HG03045 (cell line): ENCODE results near the gene EPB41L1.

Experiments used
- ATAC-seq: cut with Tn5 transposase; IDR thresholded peaks from one replicate; pipeline ENCODE4 v1.9.1; 2021; ENCODE audit warnings: mild to moderate bottlenecking, moderate library complexity; ENCODE audit not compliant: unreplicated experiment

The EPB41L1 gene

DNA sequence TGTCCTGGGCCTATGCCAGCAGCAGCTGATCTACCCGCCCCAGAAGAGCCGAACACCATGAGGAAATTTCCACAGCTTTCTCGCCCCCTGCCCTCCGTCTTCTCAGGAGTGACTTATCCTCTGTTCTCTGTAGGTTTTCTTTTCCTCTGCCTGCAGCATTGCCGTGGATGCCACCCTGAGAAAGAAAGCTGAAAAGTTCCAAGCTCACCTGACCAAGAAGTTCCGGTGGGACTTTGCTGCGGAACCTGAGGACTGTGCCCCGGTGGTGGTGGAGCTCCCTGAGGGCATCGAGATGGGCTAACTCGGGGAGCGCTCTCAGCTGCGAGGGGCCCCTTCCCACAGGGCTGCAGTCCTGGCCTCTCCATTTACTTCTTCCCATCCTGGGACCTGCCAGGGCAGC, 100.9 kb downstream of the EPB41L1 start:
- no peak for ATAC-seq

GRCh38 chr20:36259177-36260061, 104.9 kb downstream of the EPB41L1 start:
- ATAC-seq = no peak

DNA sequence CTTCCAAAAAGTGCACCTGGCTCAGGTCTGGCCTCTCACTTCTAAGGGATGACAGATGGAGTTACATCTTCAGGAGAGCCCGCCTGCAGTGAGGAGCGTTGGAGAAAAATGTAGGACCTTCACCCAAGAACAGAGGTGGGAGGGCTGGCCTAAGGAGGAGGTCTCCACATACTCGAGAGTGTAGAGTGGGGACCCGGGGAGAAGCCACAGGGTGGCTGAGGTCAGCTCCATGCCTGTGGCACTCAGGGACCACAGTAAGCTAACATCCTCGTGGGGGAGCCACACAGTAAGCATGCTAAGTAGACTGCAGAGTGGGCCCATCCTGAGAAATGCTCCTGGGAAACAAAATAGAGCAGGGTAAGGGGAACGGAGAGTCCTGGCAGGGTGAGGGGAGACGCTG, 105.8 kb downstream of the EPB41L1 start:
- no peak for ATAC-seq

DNA sequence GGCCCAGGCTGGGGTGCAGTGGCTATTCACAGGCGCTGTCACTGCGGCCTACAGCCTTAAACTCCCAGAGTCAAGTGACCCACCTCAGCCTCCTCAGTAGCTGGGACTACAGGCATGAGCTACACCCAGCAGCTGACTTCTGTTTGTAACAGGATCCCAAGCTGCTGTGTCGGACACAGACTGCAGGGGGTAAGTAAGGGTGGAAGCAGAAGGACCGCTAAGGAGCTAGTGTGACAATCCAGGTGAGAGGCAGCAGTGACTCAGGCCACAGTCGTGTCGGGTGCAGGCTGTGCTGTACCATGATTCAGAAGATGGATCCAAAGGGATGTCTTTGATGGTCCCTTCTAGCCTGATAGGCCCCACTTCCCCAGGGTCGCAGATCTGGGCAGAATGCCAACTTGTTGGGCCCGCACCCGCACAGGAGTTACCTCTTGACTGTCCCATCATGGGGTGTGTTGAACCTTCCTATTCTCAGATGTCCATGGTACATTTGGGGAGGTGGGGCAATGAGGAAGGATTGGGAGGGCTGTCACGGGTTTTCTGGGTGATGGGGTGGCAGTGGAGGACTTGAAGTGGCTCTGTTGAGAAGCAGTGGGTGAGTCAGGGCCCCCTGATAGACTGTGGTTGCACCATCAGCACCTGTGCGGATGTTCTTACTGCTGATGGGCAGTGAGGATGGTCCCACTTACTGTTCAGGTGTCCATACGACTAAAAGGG, 107.0 kb downstream of the EPB41L1 start:
- no peak for ATAC-seq

DNA sequence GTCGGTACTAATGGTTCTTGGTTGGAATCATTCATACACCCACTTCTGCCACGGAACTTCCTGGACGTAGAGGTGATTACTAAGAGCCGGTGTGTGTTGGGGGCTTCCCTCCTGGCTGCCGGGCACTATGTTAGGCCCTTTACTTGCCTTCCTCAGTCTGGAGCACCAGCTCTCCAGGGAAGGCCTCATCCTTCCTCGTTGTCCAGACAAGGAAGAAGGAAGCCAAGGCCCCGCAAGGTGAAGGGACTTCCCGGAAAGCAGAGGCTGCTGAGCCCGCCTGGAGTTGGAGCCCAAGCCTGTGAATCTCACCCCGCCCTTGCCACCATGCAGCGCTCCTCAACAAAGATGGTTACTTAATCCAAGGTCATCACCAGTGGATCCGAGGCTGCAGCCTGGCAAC, 107.9 kb downstream of the EPB41L1 start:
- ATAC-seq = no peak

DNA sequence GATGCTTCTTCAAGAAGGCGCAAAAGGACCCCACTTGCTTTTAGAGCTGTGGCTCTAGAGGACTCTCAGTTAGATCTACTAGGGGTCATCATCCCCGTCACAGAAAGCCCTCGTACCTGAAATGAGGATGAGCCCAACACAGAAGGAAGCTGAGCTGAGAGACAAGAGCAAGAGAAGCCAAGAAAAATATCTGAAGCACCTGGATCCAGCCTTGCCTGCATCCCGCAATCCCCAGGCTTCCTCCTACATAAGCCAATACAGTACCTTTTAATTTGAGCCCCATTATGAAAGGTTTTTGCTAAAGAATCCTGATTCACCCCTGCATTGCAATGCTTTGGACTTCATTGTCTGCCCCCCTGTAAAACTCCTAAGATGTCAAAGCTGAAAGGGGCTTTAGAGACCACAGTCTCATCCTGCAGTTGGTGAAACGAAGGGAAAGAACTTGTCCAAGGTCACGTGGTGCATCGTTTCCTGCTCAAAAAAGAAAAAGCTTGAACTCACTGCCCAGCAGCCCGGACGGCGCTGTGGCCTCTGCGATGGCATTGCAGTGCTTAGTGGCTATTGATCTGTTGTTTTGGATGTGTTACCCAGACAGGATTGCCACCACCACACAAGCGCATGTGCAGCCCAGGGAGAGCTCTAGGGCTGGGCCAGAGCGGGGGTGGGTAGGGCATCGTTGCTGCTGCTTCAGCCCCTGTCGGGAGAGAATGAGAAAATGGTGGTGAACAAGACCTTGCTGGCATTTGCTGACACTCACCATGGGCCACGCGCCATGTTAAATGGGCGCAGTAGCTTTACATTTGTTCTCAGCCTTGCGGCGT, 110.1 kb downstream of the EPB41L1 start:
- ATAC-seq = no peak

DNA sequence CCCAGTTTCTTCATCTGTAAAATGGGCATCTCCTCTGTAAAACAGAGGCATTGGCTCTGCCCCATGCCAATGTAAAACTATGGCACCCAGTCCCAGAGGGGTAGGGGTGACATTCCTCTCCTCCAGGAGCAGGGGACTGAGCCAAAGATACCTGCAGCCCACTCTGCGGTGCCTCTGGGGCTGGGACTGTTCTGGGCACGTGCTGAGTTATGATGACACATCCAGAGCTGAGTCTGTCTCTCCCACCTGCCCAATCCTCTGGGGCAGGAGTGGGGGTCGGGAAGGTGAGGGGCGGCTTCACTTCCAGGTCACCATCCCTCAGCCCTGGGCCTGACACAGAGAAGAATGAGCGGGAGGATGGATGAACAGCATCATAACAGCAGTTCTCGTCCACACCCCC, 111.6 kb downstream of the EPB41L1 start:
- ATAC-seq = no peak

- no peak for ATAC-seq
Measured at GRCh38 chr20:36267605-36268381, 113.3 kb downstream of the EPB41L1 start.

GRCh38 chr20:36268440-36269342, 114.2 kb downstream of the EPB41L1 start:
- no peak for ATAC-seq

DNA sequence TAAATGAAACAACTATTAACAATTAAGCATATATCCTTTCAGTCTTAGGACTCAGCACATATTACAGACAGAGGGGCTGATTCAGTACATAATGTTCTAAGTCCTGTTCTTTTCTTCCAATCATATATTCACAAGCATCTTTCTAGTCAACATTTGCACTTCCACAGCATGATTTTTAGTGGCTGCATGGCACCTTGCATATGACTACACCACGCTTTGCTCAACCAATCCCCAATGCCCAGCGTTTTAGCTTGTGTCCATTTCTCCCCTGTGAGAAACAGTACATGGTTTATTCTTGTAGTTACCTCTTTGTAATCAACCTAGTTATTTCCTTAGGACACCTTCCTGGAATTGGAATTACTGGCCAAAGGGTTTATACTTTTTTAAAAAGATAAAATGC, 115.0 kb downstream of the EPB41L1 start:
- ATAC-seq = no peak

DNA sequence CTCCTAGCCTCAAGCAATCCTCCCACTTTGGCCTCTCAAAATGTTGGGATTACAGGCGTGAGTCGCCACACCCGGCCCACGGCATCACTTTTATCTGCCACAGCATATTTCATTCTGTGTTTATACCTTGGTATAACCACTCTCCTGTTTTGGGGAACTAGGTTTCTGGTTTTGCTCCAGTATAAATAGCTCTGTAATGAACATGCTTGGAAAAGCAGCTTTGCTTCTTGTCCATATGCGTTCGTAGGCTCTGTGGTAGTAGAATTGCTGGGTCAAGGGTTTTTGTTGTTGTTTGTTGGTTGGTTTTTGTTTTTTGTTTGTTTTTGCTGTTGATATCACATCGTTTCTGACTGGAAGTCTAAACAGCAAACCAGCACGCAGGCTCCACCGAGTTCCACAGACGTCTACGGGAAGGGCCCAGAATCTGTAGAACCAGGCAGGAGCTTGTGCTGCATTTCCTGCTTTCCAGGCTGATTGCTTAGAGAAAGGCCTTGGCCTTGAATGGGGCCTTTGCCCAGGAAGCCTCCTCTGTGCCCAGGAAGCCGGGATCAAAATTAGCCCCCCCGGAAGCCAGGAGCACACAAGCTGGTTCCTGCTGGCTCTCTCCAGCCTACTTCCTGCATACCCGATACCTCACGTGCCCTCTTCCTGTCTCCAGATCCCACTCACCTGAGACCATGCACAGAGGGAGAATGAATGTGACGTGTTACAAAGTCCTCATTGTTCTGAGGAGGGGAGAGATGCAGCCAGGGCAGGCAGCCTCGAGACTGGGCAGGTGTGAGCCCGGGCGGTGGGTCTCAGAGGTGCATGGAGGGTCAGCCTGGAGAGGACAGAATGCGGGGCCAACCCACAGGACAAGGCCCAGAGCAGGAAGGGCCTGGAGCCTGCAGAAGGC, 116.5 kb downstream of the EPB41L1 start:
- no peak for ATAC-seq

DNA sequence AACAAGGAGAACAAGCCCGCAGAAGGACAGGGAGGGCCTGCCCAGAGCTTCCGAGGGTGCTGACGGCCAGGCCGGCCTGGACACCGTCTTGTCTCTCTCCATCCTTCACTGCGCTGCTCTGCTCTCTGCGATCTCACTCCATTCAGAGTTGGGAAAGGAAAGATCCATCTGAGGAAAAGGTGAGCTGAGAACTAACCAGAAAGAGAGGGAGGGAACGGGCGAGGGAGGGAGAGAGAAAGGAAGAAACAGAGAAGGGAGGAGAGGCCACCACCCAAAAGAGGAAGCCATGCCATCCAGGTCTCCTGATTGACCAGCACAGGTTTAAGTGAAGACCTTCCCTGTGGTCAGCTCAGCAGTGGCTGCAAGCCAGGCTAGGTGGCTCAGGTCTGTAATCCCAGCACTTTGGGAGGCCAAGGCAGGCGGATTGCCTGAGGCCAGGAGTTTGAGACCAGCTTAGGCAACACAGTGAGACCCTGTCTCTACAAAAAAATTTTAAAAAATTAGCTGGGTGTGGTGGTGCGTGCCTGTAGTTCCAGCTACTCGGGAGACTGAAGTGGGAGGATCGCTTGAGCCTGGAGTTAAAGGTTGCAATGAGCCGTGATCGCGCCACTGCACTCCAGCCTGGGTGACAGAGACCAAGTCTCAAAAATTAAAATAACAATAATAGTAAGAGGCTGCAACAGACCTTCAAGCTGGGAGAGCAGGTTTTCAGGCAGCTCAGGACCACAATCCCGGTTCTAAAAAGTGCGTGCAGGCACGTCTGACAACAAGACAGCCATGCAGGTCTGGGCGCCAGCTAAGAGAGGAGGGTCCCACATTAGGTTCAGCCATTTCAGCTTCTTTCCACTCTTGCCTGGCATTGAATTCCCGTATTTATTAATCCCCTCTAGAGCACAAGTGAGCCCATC, 117.4 kb downstream of the EPB41L1 start:
- no peak for ATAC-seq

DNA sequence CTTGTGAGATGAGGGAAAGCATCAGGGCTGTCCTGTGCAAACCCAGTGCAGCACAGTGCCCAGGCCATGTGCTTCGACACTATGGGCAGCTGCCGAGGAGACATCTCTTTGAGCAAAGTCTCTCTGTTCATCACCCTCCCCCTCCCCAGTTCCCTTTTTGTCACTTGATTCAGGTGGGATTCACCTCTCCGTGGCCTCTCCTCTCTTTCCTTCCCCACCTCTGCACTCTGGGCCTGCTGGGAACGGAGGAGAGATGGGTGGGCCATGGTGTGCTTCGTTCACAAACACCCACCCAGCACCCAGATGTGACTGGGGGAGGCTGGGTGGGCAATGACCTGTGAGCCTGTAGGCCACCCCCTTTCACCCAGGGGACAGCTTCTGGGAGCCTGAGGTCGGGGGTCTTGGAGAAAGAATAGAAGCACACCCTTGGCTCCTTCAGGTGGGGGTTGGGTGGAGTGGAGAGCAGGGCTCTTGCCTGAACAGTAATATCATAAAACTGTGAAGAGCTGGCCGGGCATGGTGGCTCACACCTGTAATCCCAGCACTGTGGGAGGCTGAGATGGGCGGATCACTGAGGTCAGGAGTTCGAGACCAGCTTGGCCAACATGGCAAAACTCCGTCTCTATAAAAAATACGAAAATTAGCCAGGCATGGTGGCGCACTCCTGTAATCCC, 118.1 kb downstream of the EPB41L1 start:
- no peak for ATAC-seq

DNA sequence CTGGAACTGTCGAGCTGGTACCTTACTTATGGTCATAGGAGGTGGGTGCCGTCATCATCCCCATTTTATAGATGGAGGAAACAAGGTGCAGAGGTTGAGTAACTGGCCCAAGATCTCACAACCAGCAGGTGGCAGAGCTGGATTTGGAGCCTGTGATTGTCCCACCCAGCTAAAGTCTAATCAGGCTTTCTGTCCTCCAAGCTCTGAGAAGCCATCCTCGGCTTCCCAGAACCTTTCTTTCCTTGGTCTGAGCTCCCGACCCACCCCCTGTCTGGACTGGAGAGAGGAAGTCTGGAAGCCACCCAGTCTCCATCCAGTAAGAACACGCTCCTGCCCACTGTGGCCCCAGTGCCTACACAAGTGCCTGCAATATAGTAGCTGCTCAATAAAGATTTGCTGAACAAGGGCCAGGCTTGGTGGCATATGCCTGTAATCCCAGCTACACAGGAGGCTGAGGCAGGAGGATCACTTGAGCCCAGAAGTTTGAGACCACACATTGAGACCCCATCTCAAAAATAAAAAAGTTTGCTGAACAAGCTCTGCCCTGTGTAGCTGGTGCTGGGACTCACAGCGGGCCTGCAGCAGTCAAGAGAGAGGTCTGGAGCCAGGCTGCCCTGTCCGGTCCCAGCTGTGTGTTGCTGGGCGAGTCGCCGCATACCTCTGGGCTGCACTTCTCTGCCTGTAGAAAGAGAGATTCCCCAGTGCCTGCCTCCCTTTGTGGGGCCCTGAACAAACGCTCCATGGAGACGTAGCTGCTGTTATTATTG, 119.1 kb downstream of the EPB41L1 start:
- no peak for ATAC-seq

DNA sequence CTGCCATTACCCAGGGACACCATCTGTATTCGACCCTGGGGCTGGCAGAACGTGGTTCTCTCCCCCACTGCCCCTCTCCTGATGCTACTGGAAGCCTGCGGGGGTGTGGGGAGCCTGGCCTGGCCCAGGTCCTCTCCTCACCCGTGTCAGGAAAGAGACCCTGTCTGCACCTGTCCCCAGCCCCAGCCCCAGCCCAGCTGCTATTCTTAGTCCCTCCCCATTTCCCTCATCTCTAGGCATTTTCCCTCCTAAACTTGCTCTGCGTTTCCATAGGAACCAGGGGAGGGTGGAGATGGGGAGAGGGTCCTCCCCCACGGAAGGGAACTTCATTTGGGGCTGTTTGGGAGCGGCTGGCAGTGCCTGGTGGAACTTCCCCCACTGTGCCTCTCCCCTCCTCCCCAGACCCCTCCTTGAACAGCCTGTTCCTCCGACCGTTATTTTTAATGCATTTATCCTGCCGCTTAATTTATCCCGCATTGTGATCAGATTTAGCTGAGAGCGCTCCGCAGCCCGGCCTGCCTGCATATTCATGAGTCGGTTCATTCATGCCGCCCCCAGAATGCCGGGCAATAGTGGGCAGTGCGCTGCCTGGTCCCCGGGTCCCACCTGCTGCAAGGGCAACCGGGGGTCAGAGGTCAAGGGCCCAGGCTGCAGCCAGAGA, 119.8 kb downstream of the EPB41L1 start:
- no peak for ATAC-seq

- no peak for ATAC-seq
Measured at GRCh38 chr20:36275011-36275410, 120.5 kb downstream of the EPB41L1 start.
